CD1c-positive myeloid dendritic cell (primary cell): ENCODE data around the gene PTPRN2.

Source experiments
- DNase-seq: peaks from one replicate; pipeline ENCODE4 v3.0.0-alpha.2; 2016; ENCODE audit errors: extremely low spot score

PTPRN2 gene

GRCh38 chr7:158114056-158114850 is 473.4 kb downstream of the PTPRN2 start:
- DNase-seq, result no peak

GRCh38 chr7:158113321-158114025 is 474.1 kb downstream of the PTPRN2 start:
- DNase-seq, result no peak

GRCh38 chr7:158112571-158113320 is 474.9 kb downstream of the PTPRN2 start:
- DNase-seq, result no peak

GRCh38 chr7:158111906-158112570 is 475.6 kb downstream of the PTPRN2 start:
- DNase-seq, result no peak

GRCh38 chr7:158111049-158111751 is 476.4 kb downstream of the PTPRN2 start:
- no peak for DNase-seq

GRCh38 chr7:158110661-158111048 is 477.0 kb downstream of the PTPRN2 start:
- no peak for DNase-seq

- DNase-seq, result no peak
Measured at GRCh38 chr7:158110034-158110590, 477.5 kb downstream of the PTPRN2 start.

- DNase-seq, result no peak
Measured at GRCh38 chr7:158109364-158110033, 478.1 kb downstream of the PTPRN2 start.

GRCh38 chr7:158108646-158109293 is 478.9 kb downstream of the PTPRN2 start:
- no peak for DNase-seq

GRCh38 chr7:158107806-158108205 is 479.8 kb downstream of the PTPRN2 start:
- DNase-seq, result no peak

GRCh38 chr7:158106272-158106671 is 481.4 kb downstream of the PTPRN2 start:
- no peak for DNase-seq

- DNase-seq, result no peak
Measured at GRCh38 chr7:158103378-158103777, 484.2 kb downstream of the PTPRN2 start.

- DNase-seq, result no peak
Measured at GRCh38 chr7:158102897-158103296, 484.7 kb downstream of the PTPRN2 start.

- no peak for DNase-seq
Measured at GRCh38 chr7:158101821-158102450, 485.7 kb downstream of the PTPRN2 start.

- DNase-seq, result no peak
Measured at GRCh38 chr7:158098125-158099030, 489.2 kb downstream of the PTPRN2 start.

- DNase-seq, result no peak
Measured at GRCh38 chr7:158097453-158098124, 490.0 kb downstream of the PTPRN2 start.

GRCh38 chr7:158097106-158097452 is 490.5 kb downstream of the PTPRN2 start:
- DNase-seq, result no peak

GRCh38 chr7:158096582-158096981 is 491.0 kb downstream of the PTPRN2 start:
- DNase-seq, result no peak
